ENCODE data around the gene FNDC7.
"Not testable (repeated sequence)": the region's sequence is repeated elsewhere in the genome, so short reads cannot be mapped to it uniquely, and the experiment has no call there.

FNDC7 gene

GRCh38 chr1:108745980-108746381 is 33.3 kb downstream of the FNDC7 start:
- DNase-seq, result no peak

- peak; percentile 100 for DNase-seq
These were observed 33.9 kb downstream of the FNDC7 start, which contains the start of gene STXBP3 for GRCh38 chr1:108746382-108747170. Gene STXBP3, plus strand, starts transcription at chr1:108746674. Its CDS starts 64 bp downstream, at chr1:108746738.

- peak; percentile 57 for DNase-seq
These were observed 34.6 kb downstream of the FNDC7 start for GRCh38 chr1:108747171-108747850.

- DNase-seq, result no peak
These were observed 35.2 kb downstream of the FNDC7 start for GRCh38 chr1:108747898-108748297.

GRCh38 chr1:108749081-108749480 is 36.4 kb downstream of the FNDC7 start:
- DNase-seq, result no peak

GRCh38 chr1:108750476-108751181 is 37.9 kb downstream of the FNDC7 start:
- no peak for DNase-seq

- no peak for DNase-seq
These were observed 40.7 kb downstream of the FNDC7 start for GRCh38 chr1:108753363-108753762.

GRCh38 chr1:108758796-108759195 is 46.1 kb downstream of the FNDC7 start:
- no peak for DNase-seq

GRCh38 chr1:108767115-108767514 is 54.4 kb downstream of the FNDC7 start:
- DNase-seq, result no peak

- no peak for DNase-seq
These were observed 55.0 kb downstream of the FNDC7 start for GRCh38 chr1:108767708-108768107.

- DNase-seq, result no peak
These were observed 65.1 kb downstream of the FNDC7 start for GRCh38 chr1:108777839-108778238.

GRCh38 chr1:108779455-108779854 is 66.7 kb downstream of the FNDC7 start:
- no peak for DNase-seq

- DNase-seq, result no peak
These were observed 68.3 kb downstream of the FNDC7 start for GRCh38 chr1:108780937-108781574.

GRCh38 chr1:108781575-108781944 is 68.9 kb downstream of the FNDC7 start:
- DNase-seq, result not testable (repeated sequence)

GRCh38 chr1:108785264-108785663 is 72.6 kb downstream of the FNDC7 start:
- no peak for DNase-seq

GRCh38 chr1:108785880-108786279 is 73.2 kb downstream of the FNDC7 start:
- DNase-seq, result no peak

- DNase-seq, result no peak
These were observed 79.1 kb downstream of the FNDC7 start for GRCh38 chr1:108791790-108792189.
